Common myeloid progenitor, CD34-positive (primary cell): ENCODE measurements around the gene HK2.

ENCODE experiments used
- CTCF ChIA-PET: fragments of 350-600 bp; sonication (Branson Sonifier 250); formaldehyde crosslinking; loops from one replicate; lab custom pipeline; 2021; ENCODE audit warnings: antibody characterized with exemption; lab: Charles Lee
- POLR2A ChIA-PET: fragments of 350-600 bp; sonication (Branson Sonifier 250); formaldehyde crosslinking; loops from one replicate; lab custom pipeline; 2021; ENCODE audit warnings: antibody characterized with exemption; lab: Charles Lee
- DNase-seq, 3 donors: peaks; one replicate each; pipeline versions ENCODE4 v3.0.0 to v3.0.0-alpha.2; 2013
- H3K27ac ChIP-seq, 2 experiments: 1 replicate in 1 of 2; 2 replicates in 1 of 2; pipeline ENCODE4 v1.7.0; 2013; ENCODE audit warnings: inconsistent platforms in 2 of 2, low read length in 2 of 2, mild to moderate bottlenecking in 2 of 2, low read depth in 1 of 2, moderate library complexity in 1 of 2; ENCODE audit not compliant: severe bottlenecking in 2 of 2, insufficient read depth in 1 of 2, poor library complexity in 1 of 2
- H3K27me3 ChIP-seq, 5 experiments: replicated peaks in 2 of 5; 1 replicate in 3 of 5; 2 replicates in 2 of 5; pipeline versions ENCODE4 v1.6.1 to v1.7.0; 2013; ENCODE audit warnings: low read length in 4 of 5, mild to moderate bottlenecking in 2 of 5, moderate library complexity in 2 of 5, inconsistent platforms in 1 of 5; ENCODE audit not compliant: insufficient read depth in 5 of 5, control insufficient read depth in 4 of 5
- H3K36me3 ChIP-seq, 4 experiments: 1 replicate in 2 of 4; 2 replicates in 2 of 4; pipeline versions ENCODE4 v1.6.1 to v1.7.0; 2013; ENCODE audit warnings: low read length in 3 of 4, control low read depth in 1 of 4, mild to moderate bottlenecking in 1 of 4; ENCODE audit not compliant: control insufficient read depth in 4 of 4, insufficient read depth in 4 of 4
- H3K4me1 ChIP-seq, 4 experiments: 1 replicate in 3 of 4; 2 replicates in 1 of 4; pipeline versions ENCODE4 v1.6.1 to v1.7.1; 2013; ENCODE audit warnings: low read length in 3 of 4, mild to moderate bottlenecking in 3 of 4, control low read depth in 1 of 4, inconsistent platforms in 1 of 4, moderate library complexity in 1 of 4; ENCODE audit not compliant: control insufficient read depth in 4 of 4, insufficient read depth in 4 of 4; ENCODE audit errors: control extremely low read depth in 1 of 4
- H3K4me3 ChIP-seq, 7 experiments: 1 replicate in 4 of 7; 2 replicates in 3 of 7; pipeline versions ENCODE4 v1.5.1 to v1.7.0; 2013; ENCODE audit warnings: mild to moderate bottlenecking in 7 of 7, low read length in 6 of 7, moderate library complexity in 6 of 7, inconsistent platforms in 2 of 7, low read depth in 2 of 7, control low read depth in 1 of 7; ENCODE audit not compliant: insufficient read depth in 4 of 7, control insufficient read depth in 1 of 7; ENCODE audit errors: extremely low read depth in 1 of 7
- H3K9me3 ChIP-seq, 5 experiments: 1 replicate in 4 of 5; 2 replicates in 1 of 5; pipeline versions ENCODE4 v1.6.1 to v1.7.1; 2013; ENCODE audit warnings: low read length in 4 of 5, mild to moderate bottlenecking in 2 of 5, inconsistent platforms in 1 of 5, low read depth in 1 of 5, moderate library complexity in 1 of 5; ENCODE audit not compliant: control insufficient read depth in 4 of 5, insufficient read depth in 2 of 5; ENCODE audit errors: control extremely low read depth in 1 of 5
- WGBS: methylation state at CpG from one replicate; pipeline ENCODE4 v1.1.5; 2013; ENCODE audit not compliant: insufficient coverage; 5-methylcytosine and 5-hydroxymethylcytosine counted together

HK2 gene

GRCh38 chr2:74812787-74813590, 20.9 kb upstream of the HK2 start:
- H3K27me3 ChIP-seq: no peaks in the 10 kb centered on the region
- CTCF ChIA-PET: interaction anchor here (0.7 to 1.1 kb wide), 2 partner anchors 19 to 78 kb away, joined by 3 to 4 read pairs; no protein-coding TSS in a partner anchor
- 98% methylated on average over 5 of the region's 7 CpGs for WGBS
- no peak overlapping the region for H3K27ac ChIP-seq
- POLR2A ChIA-PET: no interaction called here
- no peak for DNase-seq
- H3K4me1 ChIP-seq: peaks cover 21 to 34% (median 27%) of the 10 kb centered on the region in 4 experiments
- H3K36me3 ChIP-seq: no peaks in the 10 kb centered on the region
- H3K9me3 ChIP-seq: no peaks in the 10 kb centered on the region
- H3K4me3 ChIP-seq: no peak overlapping the region

- 100% methylated on average over 1 of the region's 2 CpGs for WGBS
- ChIA-PET CTCF (interaction anchor here (1.1 kb wide), 1 partner anchor 18 kb away, joined by 3 read pairs; no protein-coding TSS in a partner anchor), POLR2A (no interaction called here)
- Histone ChIP-seq H3K9me3 (no peaks in the 10 kb centered on the region), H3K27me3 (no peaks in the 10 kb centered on the region), H3K4me1 (peaks cover 21 to 39% (median 27%) of the 10 kb centered on the region in 4 experiments), H3K27ac (no peak overlapping the region), H3K36me3 (no peaks in the 10 kb centered on the region), H3K4me3 (no peak overlapping the region)
- DNase-seq: no peak
Measured at GRCh38 chr2:74814102-74814501, 19.8 kb upstream of the HK2 start.

DNA sequence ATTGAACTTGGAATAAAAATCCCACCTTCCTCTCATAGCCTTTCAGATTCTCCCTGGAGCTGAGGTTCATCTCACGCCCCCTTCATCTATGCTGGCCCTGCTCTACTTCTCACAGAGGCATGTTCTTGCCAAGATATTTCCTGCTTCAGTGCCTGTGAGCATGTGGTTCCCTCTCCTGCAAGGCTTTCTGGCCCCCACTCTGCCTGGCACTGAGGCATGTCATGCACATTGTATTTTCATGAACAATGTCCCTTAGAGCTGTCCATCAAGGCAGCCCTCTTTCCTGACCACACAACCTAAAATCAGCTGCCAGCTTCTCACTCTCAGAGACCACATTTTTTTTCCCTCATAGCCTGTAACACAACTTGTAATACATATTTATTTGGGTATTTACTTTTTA, 18.0 kb upstream of the HK2 start:
- H3K27me3 ChIP-seq: no peaks in the 10 kb centered on the region
- ChIA-PET POLR2A (no interaction called here), CTCF (interaction anchor here (0.9 to 1.7 kb wide), 3 partner anchors 19 to 60 kb away, joined by 3 to 4 read pairs (median 3); no protein-coding TSS in a partner anchor)
- H3K4me1 ChIP-seq: peaks cover 21 to 52% (median 31%) of the 10 kb centered on the region in 4 experiments
- 29% methylated on average over 1 of the region's 1 CpG for WGBS
- H3K9me3 ChIP-seq: no peaks in the 10 kb centered on the region
- H3K27ac ChIP-seq: no peak overlapping the region
- H3K36me3 ChIP-seq: no peaks in the 10 kb centered on the region
- H3K4me3 ChIP-seq: peak overlapping the region in 2 of 7 experiments; percentile 51 to 69
- peak in 2 of 3 donors; percentile 52 to 67 for DNase-seq

DNA sequence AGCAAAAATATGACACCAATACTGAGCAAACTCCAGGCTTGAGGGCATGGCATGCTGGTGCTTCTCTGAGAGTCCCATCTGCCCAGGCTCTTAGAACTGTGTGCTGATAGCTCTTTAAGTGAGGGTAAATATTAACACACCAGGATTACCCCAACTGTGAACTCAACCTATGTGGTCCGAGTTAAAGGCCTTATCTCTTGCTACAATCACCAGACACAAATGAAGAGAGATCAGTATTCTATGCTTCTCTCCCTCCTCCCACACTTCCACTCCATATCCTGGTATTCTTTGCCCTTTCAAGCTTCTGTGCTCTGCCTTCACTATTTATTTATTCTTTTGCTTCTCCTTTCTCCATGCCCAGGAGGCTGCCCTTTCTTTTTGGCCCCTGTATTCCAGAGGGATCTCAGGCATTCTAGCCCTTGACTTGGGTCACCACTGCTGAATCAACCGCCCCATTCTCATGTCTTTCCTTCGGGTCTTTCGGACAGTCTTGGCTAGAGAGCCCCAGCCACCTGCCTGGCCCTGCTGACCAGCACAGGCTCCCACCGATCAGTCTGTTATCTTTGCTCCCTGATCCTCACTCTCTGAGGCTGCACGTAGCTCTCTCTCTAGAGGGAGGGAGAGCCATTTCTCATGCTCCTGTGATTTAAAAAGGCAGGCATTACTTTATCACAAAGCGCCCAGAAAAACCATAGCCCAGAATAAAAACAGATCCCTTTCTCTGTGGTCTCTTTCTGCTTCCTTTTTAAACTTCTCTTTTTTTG, 17.2 kb upstream of the HK2 start:
- Histone ChIP-seq H3K9me3 (no peaks in the 10 kb centered on the region), H3K4me3 (peak overlapping the region in 6 of 7 experiments; percentile 9 to 69 (median 49)), H3K27me3 (no peaks in the 10 kb centered on the region), H3K27ac (no peak overlapping the region), H3K4me1 (peaks cover 21 to 55% (median 31%) of the 10 kb centered on the region in 4 experiments), H3K36me3 (no peaks in the 10 kb centered on the region)
- CTCF ChIA-PET: interaction anchor here (0.7 to 1.7 kb wide), 4 partner anchors 13 to 59 kb away, joined by 3 to 4 read pairs (median 3); no protein-coding TSS in a partner anchor
- peak in 2 of 3 donors; percentile 78 to 83 for DNase-seq
- POLR2A ChIA-PET: no interaction called here
- 3% methylated on average over 7 of the region's 7 CpGs for WGBS

- POLR2A ChIA-PET: no interaction called here
- H3K9me3 ChIP-seq: no peaks in the 10 kb centered on the region
- no peaks in the 10 kb centered on the region for H3K27me3 ChIP-seq
- H3K27ac ChIP-seq: no peak overlapping the region
- H3K4me1 ChIP-seq: peaks cover 21 to 55% (median 31%) of the 10 kb centered on the region in 4 experiments
- CTCF ChIA-PET: interaction anchor here (0.7 to 1.7 kb wide), 3 partner anchors 13 to 18 kb away, joined by 3 to 4 read pairs (median 3); no protein-coding TSS in a partner anchor
- 0% methylated on average over 1 of the region's 1 CpG for WGBS
- H3K36me3 ChIP-seq: no peaks in the 10 kb centered on the region
- H3K4me3 ChIP-seq: peak overlapping the region in 5 of 7 experiments; percentile 26 to 69 (median 51)
- DNase-seq: peak in 1 of 3 donors; percentile 77
Measured at GRCh38 chr2:74817304-74817675, 16.6 kb upstream of the HK2 start.

DNA sequence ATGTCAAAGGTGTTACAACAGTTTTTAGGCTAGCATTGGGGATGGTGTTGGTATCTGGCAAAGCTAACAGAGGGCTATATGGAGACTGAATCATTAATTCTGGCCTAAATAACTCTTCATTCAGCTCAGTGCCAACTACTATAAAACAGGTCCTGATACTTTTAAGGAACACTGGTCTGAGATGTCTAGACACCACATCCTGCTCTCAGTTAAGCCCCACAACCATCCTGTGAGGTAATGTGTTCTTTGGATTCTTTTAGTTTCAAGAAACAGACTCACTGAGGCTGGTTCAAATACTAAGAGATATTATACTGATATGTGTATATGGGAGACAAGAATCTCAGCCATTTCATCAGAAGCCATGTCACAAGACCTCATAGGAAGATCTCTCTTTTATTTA, 14.2 kb upstream of the HK2 start:
- H3K27ac ChIP-seq: no peak overlapping the region
- DNase-seq: peak in 1 of 3 donors; percentile 47
- H3K4me1 ChIP-seq: peaks cover 21 to 62% (median 31%) of the 10 kb centered on the region in 4 experiments
- no peaks in the 10 kb centered on the region for H3K36me3 ChIP-seq
- CTCF ChIA-PET: no interaction called here
- H3K9me3 ChIP-seq: no peaks in the 10 kb centered on the region
- H3K4me3 ChIP-seq: no peak overlapping the region
- POLR2A ChIA-PET: no interaction called here
- no peaks in the 10 kb centered on the region for H3K27me3 ChIP-seq
